ENCODE data around the gene STARD6. TPM values are rescaled to one million over a fixed set of nuclear protein-coding genes. Genes with fewer than 3 reads are reported as not detected.
A peak's percentile ranks its signal among the peaks of the same experiment; 100 is the strongest.
"Not testable (repeated sequence)": the region's sequence is repeated elsewhere in the genome, so short reads cannot be mapped to it uniquely, and the experiment has no call there.

STARD6 gene
- total RNA-seq, 1 donor from 2014 or later = not detected

DNA sequence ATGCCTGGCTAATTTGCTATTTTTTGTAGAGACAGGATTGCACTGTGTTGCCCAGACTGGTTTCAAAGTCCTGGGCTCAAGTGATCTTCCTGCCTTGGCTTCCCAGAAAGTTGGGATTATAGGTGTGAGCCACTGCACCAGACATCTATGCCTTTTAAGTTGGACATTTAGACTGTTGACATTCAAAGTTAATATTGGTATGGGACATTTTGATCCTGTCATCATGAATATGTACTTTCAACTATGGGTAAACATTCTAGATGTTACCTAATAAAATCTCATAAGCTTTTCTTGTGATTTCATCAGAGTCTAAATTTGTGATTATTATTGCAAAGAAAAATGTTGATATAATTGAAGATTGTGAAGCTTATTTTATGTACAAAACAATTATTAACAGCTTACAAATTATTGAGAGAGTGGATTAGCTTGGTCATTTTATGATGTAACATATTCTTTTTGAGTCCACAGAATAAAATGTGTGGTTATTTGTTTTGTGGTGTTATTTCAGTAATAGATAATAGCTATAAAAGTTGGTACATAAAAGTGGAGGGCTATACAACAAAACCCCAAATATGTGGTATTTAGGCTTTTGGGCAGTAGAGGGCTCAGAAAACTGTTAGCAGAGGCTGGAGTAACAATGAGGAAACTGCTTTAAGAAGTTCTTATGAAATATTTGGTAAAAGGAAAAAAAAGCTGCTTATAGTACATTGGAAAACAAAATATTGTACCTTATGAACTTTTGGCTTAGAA is 41.4 kb downstream of the STARD6 start:
- Histone ChIP-seq H3K4me3 (ENCODE audit: low read depth, low read length) (no peak overlapping the region), H3K36me3 (ENCODE audit: control insufficient read depth, insufficient read depth, low read length) (no peaks in the 10 kb centered on the region), H3K27me3 (ENCODE audit: control insufficient read depth, insufficient read depth, low read length) (no peaks in the 10 kb centered on the region)
- TF ChIP-seq, protein P1, sequence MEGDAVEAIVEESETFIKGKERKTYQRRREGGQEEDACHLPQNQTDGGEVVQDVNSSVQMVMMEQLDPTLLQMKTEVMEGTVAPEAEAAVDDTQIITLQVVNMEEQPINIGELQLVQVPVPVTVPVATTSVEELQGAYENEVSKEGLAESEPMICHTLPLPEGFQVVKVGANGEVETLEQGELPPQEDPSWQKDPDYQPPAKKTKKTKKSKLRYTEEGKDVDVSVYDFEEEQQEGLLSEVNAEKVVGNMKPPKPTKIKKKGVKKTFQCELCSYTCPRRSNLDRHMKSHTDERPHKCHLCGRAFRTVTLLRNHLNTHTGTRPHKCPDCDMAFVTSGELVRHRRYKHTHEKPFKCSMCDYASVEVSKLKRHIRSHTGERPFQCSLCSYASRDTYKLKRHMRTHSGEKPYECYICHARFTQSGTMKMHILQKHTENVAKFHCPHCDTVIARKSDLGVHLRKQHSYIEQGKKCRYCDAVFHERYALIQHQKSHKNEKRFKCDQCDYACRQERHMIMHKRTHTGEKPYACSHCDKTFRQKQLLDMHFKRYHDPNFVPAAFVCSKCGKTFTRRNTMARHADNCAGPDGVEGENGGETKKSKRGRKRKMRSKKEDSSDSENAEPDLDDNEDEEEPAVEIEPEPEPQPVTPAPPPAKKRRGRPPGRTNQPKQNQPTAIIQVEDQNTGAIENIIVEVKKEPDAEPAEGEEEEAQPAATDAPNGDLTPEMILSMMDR (IDR thresholded peaks at IDR 0.05; ENCODE audit: insufficient read depth, low read length, severe bottlenecking) = no peak
- no peak for FAIRE-seq
- DNase-seq (ENCODE audit: low read depth) = no peak

DNA sequence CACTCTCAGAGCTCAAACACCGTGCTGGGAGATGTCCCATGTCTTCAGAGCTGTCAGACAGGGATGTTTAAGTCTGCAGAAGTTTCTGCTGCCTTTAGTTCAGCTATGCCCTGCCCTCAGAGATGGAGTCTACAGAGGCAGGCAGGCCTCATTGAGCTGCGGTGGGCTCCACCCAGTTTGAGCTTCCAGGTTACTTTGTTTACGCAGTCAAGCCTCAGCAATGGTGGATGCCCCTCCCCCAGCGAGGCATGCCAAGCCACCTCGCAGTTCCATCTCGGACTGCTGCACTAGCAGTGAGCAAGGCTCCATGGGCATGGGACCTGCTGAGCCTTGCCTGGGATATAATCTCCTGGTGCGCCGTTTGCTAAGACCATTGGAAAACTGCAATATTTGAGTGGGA is 48.1 kb downstream of the STARD6 start:
- not testable (repeated sequence) for DNase-seq (ENCODE audit: low read depth); H3K27me3 ChIP-seq (ENCODE audit: control insufficient read depth, insufficient read depth, low read length); H3K36me3 ChIP-seq (ENCODE audit: control insufficient read depth, insufficient read depth, low read length); H3K4me3 ChIP-seq (ENCODE audit: low read depth, low read length); FAIRE-seq

DNA sequence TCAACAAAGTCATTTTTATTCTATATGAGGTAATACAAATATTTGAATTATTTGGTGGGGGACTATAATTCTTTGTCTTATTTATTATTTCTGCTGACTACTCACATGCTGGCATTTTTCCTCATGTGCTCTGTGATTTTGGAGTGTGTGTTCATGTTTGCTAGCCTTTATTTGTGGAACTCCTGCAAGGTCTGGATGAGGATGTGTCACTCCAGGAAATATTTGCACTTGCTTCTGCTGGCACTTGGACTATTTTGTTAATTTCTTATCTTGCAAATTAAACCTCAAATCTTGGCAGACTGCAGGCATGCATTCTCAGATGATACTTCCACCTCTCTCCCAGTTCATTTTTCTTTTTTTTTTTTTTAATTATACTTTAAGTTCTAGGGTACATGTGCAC is 54.2 kb downstream of the STARD6 start:
- no peaks in the 10 kb centered on the region for H3K27me3 ChIP-seq (ENCODE audit: control insufficient read depth, insufficient read depth, low read length)
- H3K36me3 ChIP-seq (ENCODE audit: control insufficient read depth, insufficient read depth, low read length) = no peaks in the 10 kb centered on the region
- FAIRE-seq (no peak), DNase-seq (ENCODE audit: low read depth) (no peak)
- H3K4me3 ChIP-seq (ENCODE audit: low read depth, low read length) = no peak overlapping the region
- TF ChIP-seq, protein P1 (IDR thresholded peaks at IDR 0.05; ENCODE audit: insufficient read depth, low read length, severe bottlenecking) = no peak

DNA sequence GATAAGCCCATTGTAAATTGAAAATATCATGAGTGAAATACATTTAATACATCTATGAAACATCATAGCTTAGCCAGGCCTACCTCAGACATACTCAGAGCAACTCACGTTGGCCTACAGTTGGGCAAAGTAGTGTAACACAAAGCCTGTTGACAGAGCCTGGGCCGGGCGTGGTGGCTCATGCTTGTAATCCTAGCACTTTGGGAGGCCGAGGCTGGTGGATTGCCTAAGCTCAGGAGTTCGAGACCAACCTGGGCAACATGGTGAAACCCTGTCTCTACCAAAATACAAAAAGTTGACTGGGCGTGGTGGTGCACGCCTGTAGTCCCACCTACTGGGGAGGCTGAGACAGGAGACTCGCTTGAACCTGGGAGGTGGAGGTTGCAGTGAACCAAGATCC is 58.7 kb downstream of the STARD6 start:
- FAIRE-seq; H3K27me3 ChIP-seq (ENCODE audit: control insufficient read depth, insufficient read depth, low read length); DNase-seq (ENCODE audit: low read depth); H3K36me3 ChIP-seq (ENCODE audit: control insufficient read depth, insufficient read depth, low read length); H3K4me3 ChIP-seq (ENCODE audit: low read depth, low read length): not testable (repeated sequence)

DNA sequence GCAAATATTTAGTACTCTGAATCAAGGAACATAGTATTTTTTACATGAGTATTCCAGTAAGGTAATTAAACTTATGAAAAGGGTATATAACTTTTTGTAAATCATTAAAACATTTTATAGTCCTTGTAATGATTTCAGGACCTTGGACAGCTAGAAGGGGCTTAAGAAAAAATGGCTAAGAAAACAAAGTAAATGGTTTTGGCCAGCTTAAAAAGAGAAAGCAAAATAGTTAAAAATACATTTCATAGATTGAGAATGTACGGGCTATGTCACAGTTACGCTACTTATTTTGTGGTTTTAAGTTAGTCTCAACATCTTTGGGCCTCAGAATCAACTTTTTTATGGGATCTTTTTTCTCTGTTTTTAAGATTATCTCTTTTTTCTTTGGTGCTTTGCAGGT is 61.6 kb downstream of the STARD6 start:
- FAIRE-seq = no peak
- Histone ChIP-seq H3K36me3 (ENCODE audit: control insufficient read depth, insufficient read depth, low read length) (peaks cover 2% of the 10 kb centered on the region), H3K4me3 (ENCODE audit: low read depth, low read length) (no peak overlapping the region), H3K27me3 (ENCODE audit: control insufficient read depth, insufficient read depth, low read length) (no peaks in the 10 kb centered on the region)
- DNase-seq (ENCODE audit: low read depth) = peak; percentile 2
- TF ChIP-seq, protein P1 (IDR thresholded peaks at IDR 0.05; ENCODE audit: insufficient read depth, low read length, severe bottlenecking) = no peak

DNA sequence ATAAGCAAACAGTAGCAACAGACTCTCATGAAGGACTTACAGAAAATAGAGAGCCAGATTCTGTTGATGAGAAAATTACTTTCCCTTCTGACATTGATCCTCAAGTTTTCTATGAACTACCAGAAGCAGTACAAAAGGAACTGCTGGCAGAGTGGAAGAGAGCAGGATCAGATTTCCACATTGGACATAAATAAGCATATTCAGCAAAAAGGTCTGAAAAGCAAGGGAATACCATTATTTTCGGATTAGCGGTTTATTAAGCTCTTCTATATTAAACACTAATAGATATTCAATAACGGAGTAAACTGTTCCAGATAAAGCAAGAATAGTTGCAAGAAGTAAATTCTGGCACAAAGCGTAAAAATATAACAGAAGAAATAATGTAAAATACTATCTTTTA is 63.4 kb downstream of the STARD6 start:
- DNase-seq (ENCODE audit: low read depth) = no peak
- TF ChIP-seq, protein P1 (IDR thresholded peaks at IDR 0.05; ENCODE audit: insufficient read depth, low read length, severe bottlenecking) = no peak
- no peak for FAIRE-seq
- Histone ChIP-seq H3K36me3 (ENCODE audit: control insufficient read depth, insufficient read depth, low read length) (peaks cover 2% of the 10 kb centered on the region), H3K27me3 (ENCODE audit: control insufficient read depth, insufficient read depth, low read length) (no peaks in the 10 kb centered on the region), H3K4me3 (ENCODE audit: low read depth, low read length) (no peak overlapping the region)
